WI38 (cell line): ENCODE data around the gene CTIF.

Source experiments
- H3K4me3 ChIP-seq: 2 replicates; pipeline ENCODE4 v1.5.1; 2011; ENCODE audit warnings: low read depth, mild to moderate bottlenecking, control low read depth, low read length
- CTCF ChIP-seq: IDR thresholded peaks from 2 replicates; pipeline ENCODE4 v1.5.1; 2012; ENCODE audit warnings: low read depth, mild to moderate bottlenecking, control low read depth, low read length

Gene CTIF

DNA sequence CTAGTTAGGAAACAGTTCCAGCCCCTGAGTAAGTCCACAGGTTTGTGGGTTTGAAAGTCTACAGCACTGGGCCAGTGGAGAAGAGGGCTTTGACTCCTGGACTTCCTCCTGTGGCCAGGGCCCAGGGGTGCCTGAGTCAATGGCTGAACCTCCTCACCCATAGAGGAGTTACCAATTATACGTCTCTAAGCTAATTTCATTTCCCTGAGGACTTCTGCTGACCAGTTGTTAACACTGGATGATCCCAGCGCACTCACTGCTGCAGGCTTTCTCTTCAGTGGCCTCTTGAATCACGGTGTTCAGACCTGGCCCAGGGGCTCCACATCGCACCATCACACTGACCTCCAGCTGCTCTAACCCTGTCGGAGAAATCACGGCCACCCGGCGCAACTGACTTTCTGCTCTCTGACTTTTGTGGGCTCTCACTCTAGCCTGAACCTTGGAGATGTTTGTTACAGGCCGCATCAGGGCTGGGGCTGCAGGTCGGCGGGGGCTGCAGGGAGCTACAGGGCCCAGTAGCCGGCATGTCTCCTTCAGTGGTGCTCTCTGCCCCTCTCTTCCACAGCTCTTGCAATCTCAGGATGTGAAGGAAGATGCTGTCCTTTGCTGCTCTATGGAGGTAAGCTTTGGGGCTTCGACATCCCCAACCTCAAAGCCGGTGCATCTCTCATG lies 318.3 kb downstream of the CTIF start:
- TF ChIP-seq CTCF = no peak
- H3K4me3 ChIP-seq = no peak overlapping the region

DNA sequence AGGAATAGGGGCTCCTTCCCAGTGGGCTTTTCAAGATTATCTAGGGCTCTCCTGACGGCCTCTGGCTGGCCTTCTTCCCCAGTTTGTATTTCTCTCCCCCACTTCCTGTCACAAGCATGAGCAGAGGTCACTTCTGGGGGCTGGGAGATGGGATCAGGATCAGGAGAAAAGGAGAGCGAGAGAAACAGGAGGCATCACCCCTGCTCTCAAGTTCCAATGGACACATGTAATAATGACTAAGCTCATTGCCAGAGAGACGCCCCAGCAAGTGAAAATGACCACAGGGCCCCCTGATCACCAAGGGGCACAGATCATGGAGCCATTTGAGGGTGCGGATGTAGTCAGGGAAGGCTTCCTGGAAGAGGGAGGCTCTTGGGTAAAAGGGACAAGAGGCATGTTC lies 319.8 kb downstream of the CTIF start:
- no peak overlapping the region for H3K4me3 ChIP-seq
- TF ChIP-seq CTCF = no peak

DNA sequence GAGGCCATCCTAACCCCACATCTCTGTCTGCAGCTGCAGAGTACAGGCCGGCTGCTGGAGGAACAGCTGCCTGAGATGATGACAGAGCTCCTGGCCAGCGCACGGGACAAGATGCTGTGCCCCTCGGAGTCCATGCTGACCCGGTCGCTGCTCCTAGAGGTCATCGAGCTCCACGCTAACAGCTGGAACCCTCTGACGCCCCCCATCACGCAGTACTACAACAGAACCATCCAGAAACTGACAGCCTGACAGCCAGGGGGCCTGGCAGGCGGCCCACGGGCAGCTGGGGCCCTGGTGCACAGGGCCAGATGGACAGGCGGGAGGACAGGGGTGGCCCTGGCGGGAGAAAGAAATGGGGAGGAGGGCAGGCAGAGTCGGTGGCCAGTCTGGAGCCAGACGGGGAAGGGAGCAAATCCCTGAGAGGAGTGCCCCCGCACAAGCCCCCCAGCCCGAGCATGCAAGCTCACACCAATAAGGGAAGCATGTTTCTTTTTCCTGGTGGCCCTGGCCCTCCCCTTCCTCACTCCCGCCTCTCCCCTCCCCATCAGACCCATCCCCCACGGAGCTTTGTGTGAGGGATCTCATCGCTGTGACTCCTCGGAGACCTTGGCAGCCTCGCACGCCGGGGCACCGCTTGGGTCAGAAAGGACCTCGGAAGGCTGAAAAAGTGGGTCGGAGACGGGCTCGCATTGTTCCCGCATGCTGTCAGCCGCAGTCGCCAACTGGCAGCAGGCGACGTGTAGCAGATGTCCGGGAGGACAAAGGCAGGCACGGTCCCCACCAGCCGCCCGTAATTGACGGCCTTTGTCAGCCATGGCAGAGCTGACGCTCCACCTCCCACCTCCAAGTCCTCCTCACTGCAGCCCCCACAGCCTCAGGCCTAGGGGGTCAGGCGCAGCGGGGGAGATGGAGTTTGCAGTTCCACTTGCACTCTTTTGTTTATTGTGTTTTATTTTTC lies 320.8 kb downstream of the CTIF start:
- no peak for TF ChIP-seq CTCF
- no peak overlapping the region for H3K4me3 ChIP-seq

GRCh38 chr18:48860269-48861180 lies 321.7 kb downstream of the CTIF start:
- TF ChIP-seq CTCF = no peak
- no peak overlapping the region for H3K4me3 ChIP-seq

- no peak for TF ChIP-seq CTCF
- H3K4me3 ChIP-seq = no peak overlapping the region
Measured at GRCh38 chr18:48861181-48861708, 322.4 kb downstream of the CTIF start.

DNA sequence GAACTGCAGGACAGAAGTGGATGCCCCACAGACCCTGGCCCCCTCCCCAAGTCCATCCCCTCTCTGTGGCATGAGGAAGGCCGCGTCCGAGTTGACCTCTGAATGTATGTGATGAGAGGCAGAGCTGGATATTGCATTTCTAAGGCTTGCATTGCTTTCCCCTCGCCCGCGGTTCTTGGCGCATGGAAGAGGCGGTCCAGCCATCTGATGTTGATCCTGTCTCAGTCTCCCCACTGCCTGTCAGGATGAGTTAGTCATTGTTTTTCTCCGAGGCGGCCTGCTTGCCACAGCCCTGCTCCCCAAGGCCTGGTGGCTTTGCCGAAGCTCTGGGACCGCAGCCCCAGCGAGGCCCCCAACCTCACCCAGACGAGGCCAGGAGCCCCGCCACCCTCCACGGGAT lies 323.3 kb downstream of the CTIF start:
- H3K4me3 ChIP-seq = no peak overlapping the region
- no peak for TF ChIP-seq CTCF
